Measurements from ENCODE around the gene ACBD4. TPM values are rescaled to one million over a fixed set of nuclear protein-coding genes. Genes with fewer than 3 reads are reported as not detected.
A peak's percentile ranks its signal among the peaks of the same experiment; 100 is the strongest.

The ACBD4 gene
- total and polyA plus RNA-seq, 10 donors, result 14.1 to 32.8 (median 21.6) TPM

GRCh38 chr17:45143767-45144198, 8.3 kb downstream of the ACBD4 start:
- H3K4me3 ChIP-seq, result peak overlapping the region; percentile 12 to 67 (median 40)
- peak overlapping the region; percentile 85 to 91 (median 90) for H3K27ac ChIP-seq
- intact Hi-C loops (cut with DNase I; ENCODE audit: low total_unique reads), result no loop called here
- no peaks in the 10 kb centered on the region for H3K9me3 ChIP-seq
- peak; percentile 48 to 74 (median 54) for TF ChIP-seq POLR2AphosphoS5 (IDR thresholded peaks at IDR 0.05)
- TF ChIP-seq CTCF (IDR thresholded peaks at IDR 0.05 in 8 of 11, conservative IDR thresholded peaks at IDR 0.05 in 3 of 11), result no peak
- peak in 1 of 3 donors; percentile 18 for TF ChIP-seq POLR2A (IDR thresholded peaks at IDR 0.05)
- peaks cover 16 to 50% (median 44%) of the 10 kb centered on the region in 6 donors for H3K4me1 ChIP-seq
- no peaks in the 10 kb centered on the region for H3K27me3 ChIP-seq (replicated peaks in 1 of 7)
- 8 to 27% (median 10%) methylated on average over 11 to 21 of the region's 21 CpGs for WGBS, 5 donors
- peaks cover 0 to 13% (median 0%) of the 10 kb centered on the region in 6 donors for H3K36me3 ChIP-seq
- DNase-seq, result peak; percentile 91

GRCh38 chr17:45144199-45145034, 8.9 kb downstream of the ACBD4 start:
- Histone ChIP-seq H3K9me3 (no peaks in the 10 kb centered on the region), H3K27me3 (replicated peaks in 1 of 7) (no peaks in the 10 kb centered on the region), H3K27ac (peak overlapping the region; percentile 85 to 91 (median 90)), H3K36me3 (peaks cover 0 to 6% (median 0%) of the 10 kb centered on the region in 6 donors), H3K4me1 (peaks cover 16 to 56% (median 46%) of the 10 kb centered on the region in 6 donors), H3K4me3 (peak overlapping the region; percentile 12 to 67 (median 40))
- WGBS, 5 donors, result 20 to 34% (median 22%) methylated on average over 25 to 71 of the region's 71 CpGs
- TF ChIP-seq POLR2A (IDR thresholded peaks at IDR 0.05) (no peak), POLR2AphosphoS5 (IDR thresholded peaks at IDR 0.05) (peak in 2 of 3 donors; percentile 38 to 69), CTCF (IDR thresholded peaks at IDR 0.05 in 8 of 11, conservative IDR thresholded peaks at IDR 0.05 in 3 of 11) (no peak)
- DNase-seq, result peak; percentile 87
- intact Hi-C loops (cut with DNase I; ENCODE audit: low total_unique reads), result no loop called here

GRCh38 chr17:45145035-45145389, 9.5 kb downstream of the ACBD4 start:
- Histone ChIP-seq H3K4me1 (peaks cover 16 to 62% (median 46%) of the 10 kb centered on the region in 6 donors), H3K27me3 (replicated peaks in 1 of 7) (no peaks in the 10 kb centered on the region), H3K4me3 (peak overlapping the region in 6 of 8 donors; percentile 27 to 67 (median 46)), H3K36me3 (peaks cover 0 to under 1% (median 0%) of the 10 kb centered on the region in 6 donors), H3K9me3 (no peaks in the 10 kb centered on the region), H3K27ac (peak overlapping the region; percentile 85 to 91 (median 90))
- TF ChIP-seq POLR2AphosphoS5 (IDR thresholded peaks at IDR 0.05) (no peak), CTCF (IDR thresholded peaks at IDR 0.05 in 8 of 11, conservative IDR thresholded peaks at IDR 0.05 in 3 of 11) (no peak), POLR2A (IDR thresholded peaks at IDR 0.05) (no peak)
- intact Hi-C loops (cut with DNase I; ENCODE audit: low total_unique reads), result no loop called here
- DNase-seq, result peak; percentile 79
- 76 to 94% (median 83%) methylated on average over 8 of the region's 8 CpGs for WGBS, 5 donors

GRCh38 chr17:45146166-45146565, 10.7 kb downstream of the ACBD4 start:
- Histone ChIP-seq H3K27ac (peak overlapping the region in 5 of 8 donors; percentile 95 to 100 (median 99)), H3K4me1 (peaks cover 25 to 74% (median 54%) of the 10 kb centered on the region in 6 donors)
- 86 to 90% (median 88%) methylated on average over 10 of the region's 10 CpGs for WGBS, 5 donors

More at GRCh38 chr17:45146166-45146565, 10.7 kb downstream of the ACBD4 start:
- TF ChIP-seq POLR2AphosphoS5 (IDR thresholded peaks at IDR 0.05) (peak in 1 of 3 donors; percentile 21), POLR2A (IDR thresholded peaks at IDR 0.05) (no peak), CTCF (IDR thresholded peaks at IDR 0.05 in 8 of 11, conservative IDR thresholded peaks at IDR 0.05 in 3 of 11) (no peak)
- H3K4me3 ChIP-seq, result peak overlapping the region in 1 of 8 donors; percentile 73
- DNase-seq, result peak; percentile 81
- no peaks in the 10 kb centered on the region for H3K9me3 ChIP-seq
- no peaks in the 10 kb centered on the region for H3K36me3 ChIP-seq
- no peaks in the 10 kb centered on the region for H3K27me3 ChIP-seq (replicated peaks in 1 of 7)
- intact Hi-C loops (cut with DNase I; ENCODE audit: low total_unique reads), result no loop called here

Data from spleen (tissue), 11 donors.